ENCODE data around the gene RHBDL2.
"Not testable (repeated sequence)": the region's sequence is repeated elsewhere in the genome, so short reads cannot be mapped to it uniquely, and the experiment has no call there.

RHBDL2 gene, protein sequence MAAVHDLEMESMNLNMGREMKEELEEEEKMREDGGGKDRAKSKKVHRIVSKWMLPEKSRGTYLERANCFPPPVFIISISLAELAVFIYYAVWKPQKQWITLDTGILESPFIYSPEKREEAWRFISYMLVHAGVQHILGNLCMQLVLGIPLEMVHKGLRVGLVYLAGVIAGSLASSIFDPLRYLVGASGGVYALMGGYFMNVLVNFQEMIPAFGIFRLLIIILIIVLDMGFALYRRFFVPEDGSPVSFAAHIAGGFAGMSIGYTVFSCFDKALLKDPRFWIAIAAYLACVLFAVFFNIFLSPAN

DNA sequence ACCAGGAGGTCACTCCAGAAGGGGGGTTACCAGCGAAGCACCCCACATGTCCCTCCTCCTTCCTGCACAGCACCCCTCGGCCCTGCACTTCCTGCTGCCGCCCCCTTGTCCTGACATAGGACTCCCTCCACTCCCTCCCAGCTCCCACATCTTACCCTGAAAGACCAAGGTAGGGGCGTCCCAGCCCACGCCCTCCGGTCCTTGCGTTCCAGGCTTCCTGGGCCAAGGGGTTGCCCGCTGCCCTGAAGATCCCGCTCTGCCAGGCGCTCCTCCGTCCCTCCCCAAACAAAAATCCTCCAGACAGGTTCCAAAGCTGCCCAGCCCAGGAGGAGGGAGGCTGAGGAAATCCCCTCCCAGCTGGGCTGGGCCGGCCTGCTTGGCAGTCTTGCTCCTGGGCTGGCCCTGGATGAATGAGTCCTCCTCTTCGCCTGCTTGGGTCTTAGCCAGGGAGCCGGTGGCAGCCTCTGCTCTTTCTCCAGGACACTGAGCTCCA is at the start of gene RHBDL2:
RHBDL2 (minus strand) TSS at position 304 of the 493 bp plus-strand sequence. CDS start 22,618 bp downstream, outside the sequence.
- DNase-seq, result no peak

GRCh38 chr1:38990738-38991637 is 49.4 kb upstream of the RHBDL2 start, which contains the start of gene AKIRIN1:
Gene AKIRIN1 (plus strand): TSS chr1:38991276. CDS start chr1:38991381, 105 bp downstream.
- peak; percentile 97 for DNase-seq

- DNase-seq, result no peak
Observed at GRCh38 chr1:38990386-38990737, 48.7 kb upstream of the RHBDL2 start.

DNA sequence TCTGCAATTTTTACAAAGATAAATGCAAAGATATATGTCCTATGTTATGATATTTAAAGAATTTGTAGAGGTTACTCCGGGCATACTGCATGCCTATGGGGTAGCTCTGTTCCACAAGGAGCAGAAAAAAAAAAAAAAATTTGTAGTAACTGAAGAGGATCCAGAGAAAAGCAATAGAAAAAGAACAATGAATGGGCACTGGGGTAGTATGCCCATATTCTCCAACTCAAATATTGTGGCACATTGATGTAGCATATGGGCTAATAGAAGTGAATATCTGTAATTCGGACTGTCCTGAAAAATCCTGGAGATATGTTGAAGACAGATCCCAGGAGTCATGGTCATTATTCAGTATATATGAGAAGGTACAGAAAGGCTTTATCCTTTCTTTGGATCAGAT is 48.3 kb upstream of the RHBDL2 start:
- no peak for DNase-seq

GRCh38 chr1:38979380-38979779 is 37.8 kb upstream of the RHBDL2 start:
- not testable (repeated sequence) for DNase-seq

DNA sequence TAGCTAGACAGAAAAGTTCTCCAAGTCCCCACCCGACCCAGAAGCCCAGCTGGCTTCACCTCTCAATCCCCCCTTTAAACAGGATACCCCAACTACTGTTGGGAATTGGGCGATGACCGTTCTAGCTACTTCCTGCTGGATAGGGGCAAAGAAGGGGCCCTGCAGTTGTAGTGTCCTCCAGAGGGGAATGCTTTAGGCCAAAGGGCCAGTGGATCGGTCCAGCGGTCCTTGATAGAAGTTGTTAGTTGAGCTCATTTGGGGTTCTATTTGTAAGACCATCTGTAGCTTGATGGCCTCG is 36.6 kb upstream of the RHBDL2 start:
- DNase-seq, result not testable (repeated sequence)

DNA sequence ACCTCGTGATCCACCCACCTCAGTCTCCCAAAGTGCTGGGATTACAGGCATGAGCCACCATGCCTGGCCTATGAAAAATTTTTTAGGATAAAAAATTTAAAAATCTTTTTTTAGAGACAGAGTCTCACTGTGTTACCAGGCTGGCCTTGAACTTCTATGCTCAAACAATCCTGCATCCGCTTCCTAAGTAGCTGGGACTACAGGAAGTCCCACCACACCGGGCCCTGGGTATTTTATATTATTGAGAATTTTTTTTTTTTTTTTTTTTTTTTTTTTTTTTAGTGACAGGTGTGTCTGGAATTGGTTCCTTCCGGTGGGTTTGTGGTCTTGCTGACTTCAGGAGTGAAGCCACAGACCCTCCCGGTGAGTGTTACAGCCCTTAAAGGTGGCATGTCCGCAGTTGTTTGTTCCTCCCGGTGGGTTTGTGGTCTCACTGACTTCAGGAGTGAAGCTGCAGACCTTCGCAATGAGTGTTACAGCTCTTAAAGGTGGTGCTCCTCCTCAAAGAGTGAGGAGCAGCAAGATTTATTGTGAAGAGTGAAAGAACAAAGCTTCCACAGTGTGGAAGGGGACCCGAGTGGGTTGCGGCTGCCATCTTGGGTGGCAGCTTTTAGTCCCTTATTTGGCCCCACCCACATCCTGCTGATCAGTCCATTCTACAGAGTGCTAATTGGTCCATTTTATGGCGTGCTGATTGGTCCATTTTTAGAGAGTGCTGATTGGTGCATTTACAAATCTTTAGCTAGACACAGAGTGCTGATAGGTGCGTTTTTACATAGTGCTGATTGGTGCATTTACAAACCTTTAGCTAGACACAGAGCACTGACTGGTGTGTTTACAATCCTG is 36.0 kb upstream of the RHBDL2 start:
- not testable (repeated sequence) for DNase-seq

DNA sequence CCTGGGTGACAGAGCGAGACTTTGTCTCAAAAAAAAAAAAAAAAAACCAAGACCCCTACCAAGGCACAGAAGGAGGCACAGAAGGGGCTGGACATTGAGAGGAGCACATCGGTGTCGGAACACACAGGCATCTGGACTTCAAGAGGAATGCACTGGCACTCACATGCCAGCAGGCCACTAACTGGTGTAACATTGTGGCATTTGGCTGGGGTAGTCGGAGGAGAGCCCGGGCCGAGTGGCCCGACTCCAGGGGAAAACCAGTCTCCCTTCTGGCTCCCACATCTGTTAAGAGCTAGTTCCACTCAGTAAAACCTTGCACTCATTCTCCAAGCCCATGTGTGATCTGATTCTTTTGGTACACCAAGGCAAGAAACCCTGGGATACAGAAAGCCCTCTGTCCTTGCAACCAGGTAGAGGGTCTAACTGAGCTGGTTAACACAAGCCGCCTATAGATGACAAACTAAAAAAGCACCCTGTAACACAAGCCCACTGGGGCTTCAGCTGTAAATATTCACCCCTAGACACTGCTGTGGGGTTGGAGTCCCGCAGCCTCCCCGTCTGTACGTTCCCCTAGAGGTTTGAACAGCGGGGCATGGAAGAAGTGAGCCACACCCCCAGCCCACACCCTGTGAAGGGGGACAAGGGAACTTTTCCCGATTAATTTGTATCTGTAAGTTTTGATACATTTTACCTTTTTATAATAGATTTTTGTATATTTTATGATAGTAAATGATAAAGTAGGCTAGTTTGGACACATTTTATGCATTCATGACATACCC is 32.2 kb upstream of the RHBDL2 start:
- DNase-seq, result no peak

DNA sequence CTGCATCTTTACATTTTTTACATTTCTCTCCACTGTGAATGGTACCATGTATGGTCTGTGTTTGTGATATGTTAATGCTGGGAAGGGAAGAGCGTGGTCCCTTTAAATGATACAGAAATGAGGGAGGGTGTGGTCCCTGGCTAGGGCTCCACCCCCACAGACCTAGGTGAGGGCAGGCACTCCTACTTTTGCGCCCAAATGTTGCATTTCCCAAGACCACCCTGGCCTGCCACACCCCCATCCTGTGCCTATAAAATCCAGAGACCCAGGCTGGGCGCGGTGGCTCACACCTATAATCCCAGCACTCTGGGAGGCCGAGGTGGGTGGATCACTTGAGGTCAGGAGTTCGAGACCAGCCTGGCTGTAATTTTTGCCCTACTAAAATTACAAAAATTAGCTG is 31.5 kb upstream of the RHBDL2 start:
- DNase-seq, result not testable (repeated sequence)

DNA sequence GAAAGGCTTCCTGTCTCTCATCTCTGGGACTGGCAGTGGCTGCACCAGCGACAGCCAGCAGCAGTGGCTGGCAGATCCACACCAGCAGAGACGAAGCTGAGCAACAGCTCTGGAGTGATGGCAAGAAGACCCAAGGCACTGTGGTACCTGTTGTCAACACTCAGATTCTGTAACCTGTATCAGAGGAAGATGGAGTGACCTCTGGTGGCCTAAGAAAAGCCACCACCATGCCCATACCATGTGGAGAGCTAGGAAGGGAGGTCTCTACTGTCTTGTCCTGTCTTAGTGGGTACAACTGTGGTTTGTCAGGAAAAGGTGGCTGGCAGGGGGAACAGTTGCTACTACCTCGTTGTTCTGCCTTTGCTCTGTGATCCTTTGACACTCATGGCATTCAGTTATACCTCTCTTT is 22.5 kb upstream of the RHBDL2 start:
- DNase-seq, result no peak

GRCh38 chr1:38962560-38962959 is 20.9 kb upstream of the RHBDL2 start:
- no peak for DNase-seq

- no peak for DNase-seq
Observed at GRCh38 chr1:38962113-38962512, 20.5 kb upstream of the RHBDL2 start.

DNA sequence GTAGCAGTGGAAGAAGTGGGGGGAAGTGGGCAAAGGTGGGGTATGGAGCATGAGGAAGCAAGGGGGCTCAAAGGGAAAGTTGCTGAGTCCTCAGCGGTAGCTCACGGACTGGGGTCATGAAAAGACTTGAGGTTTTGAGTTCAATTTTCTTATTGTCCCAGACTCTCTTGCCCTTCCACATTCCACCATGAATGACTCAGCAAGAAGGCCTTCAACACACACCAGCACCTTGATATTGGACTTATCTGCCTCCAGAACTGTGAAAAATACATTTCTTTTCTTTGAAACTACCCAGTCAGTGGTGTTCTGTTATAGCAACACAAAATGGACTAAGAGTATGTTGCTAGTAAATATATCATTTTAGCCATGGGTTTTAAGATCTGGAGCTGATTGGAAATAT is 17.3 kb upstream of the RHBDL2 start:
- DNase-seq, result no peak

- no peak for DNase-seq
Observed at GRCh38 chr1:38953433-38953860, 11.8 kb upstream of the RHBDL2 start.

DNA sequence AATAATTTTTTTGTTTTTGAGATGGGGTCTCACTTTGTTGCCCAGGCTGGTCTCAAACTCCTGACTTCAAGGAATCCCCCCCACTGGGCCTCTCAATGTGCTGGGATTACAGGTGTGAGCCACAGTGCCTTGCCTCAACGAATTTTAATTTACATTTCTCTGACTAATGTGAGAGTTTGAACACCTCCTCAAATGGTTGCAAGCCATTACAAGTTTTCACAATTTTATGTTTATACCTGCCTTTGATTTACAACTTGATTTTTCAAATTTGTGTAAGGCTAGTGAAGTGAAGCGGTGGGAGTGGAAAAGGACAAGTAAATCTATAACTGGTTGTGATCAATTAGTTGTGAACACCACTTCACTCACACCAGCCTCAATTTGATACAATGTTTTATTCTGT is 8.9 kb upstream of the RHBDL2 start:
- DNase-seq, result no peak

DNA sequence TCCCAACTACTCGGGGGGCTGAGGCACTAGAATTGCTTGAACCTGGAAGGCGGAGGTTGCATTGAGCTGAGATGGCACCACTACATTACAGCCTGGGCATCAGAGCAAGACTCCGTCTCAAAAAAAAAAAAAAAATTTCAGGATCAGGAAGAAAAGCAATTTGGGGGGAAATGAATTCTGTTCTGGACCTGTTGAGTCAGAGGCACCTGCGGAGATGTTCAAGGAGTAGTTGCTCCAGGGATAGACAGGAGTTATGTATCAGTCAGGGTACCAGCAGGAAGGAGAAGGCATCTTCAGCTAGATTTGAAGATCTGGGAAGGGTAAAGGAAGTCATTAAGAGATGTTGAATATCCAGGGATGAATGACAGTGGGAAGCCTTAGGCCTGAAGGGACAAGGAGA is 2.9 kb upstream of the RHBDL2 start:
- no peak for DNase-seq

DNA sequence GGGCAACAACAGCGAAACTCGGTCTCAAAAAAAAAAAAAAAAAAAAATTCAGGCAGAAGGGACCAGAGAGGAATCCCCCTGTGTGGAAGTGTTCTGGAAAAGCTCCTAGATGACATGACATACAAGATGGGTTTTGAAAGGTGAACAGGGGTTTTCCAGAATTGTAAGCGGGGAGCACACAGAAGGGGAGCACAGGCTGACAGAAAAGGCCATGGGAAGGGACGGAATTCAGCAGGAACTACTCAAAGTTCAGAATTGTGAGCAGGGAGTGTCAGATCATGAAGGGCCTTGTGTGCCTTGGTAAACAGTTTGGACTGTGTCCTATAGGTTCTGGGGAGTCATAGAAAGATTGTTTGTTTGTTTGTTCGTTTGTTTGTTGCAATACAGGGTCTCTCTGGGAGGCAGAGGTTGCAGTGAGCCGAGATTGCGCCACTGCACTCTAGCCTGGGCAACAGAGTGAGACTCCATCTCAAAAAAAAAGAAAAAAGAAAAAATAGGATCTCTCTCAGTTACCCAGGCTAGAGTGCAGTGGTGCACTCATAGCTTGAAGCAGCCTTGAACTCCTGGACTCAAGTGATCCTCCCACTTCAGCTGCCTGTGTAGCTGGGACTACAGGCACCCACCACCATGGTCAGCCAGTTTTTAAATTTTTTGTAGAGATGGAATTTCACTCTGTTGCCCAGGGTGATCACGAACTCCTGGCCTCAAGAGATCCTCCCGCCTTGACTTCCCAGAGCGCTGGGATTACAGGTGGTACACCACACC is 1.2 kb upstream of the RHBDL2 start:
- DNase-seq, result no peak

GRCh38 chr1:38941093-38941492 is 537 bp downstream of the RHBDL2 start:
- no peak for DNase-seq

- no peak for DNase-seq
Observed at GRCh38 chr1:38940339-38941047, 1.1 kb downstream of the RHBDL2 start.

DNA sequence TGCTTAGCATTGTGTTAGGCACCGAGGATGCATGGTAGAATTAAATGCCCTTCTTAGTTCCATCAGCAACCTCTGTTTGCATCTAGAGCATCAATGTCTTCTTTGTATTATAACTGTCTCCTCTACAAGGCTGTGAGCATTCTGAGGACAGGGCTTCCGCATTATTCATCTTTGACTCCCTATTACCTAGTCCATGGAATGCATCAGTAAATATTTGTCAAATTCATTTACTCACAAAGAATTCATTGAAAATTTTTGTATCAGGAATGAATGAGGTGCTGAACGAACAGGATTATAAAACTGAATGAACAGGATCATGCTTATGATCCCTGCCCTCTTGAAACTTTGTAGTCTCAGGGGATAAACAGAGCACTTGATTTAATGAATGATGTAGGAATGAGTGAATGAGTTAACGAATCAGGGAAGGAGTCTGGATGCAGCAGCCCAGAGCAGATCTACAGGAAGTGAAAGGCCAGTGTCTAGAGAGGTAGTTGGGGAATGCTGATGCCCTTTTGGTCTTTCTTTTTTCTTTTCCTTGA is 2.8 kb downstream of the RHBDL2 start:
- DNase-seq, result no peak

DNA sequence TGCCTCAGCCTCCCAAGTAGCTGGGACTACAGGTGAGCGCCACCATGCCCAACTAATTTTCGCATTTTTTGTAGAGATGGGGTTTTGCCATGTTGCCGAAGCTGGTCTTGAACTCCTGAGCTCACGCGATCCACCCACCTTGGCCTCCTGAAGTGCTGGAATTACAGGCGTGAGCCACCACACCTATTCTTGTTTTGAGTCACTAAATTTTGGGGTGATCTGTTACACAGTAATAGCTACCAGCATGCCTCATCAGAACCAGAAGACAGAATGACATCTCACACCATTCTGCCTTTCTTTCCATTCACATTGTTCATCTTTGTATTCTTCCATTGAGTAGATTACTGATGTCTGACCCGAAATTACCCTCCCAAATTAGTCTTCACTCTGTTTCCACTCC is 9.1 kb downstream of the RHBDL2 start:
- DNase-seq, result no peak

All from NCI-H345 (cell line).